DMS153 treated with DMSO at 0.1 percent for 48 hours (cell line): ENCODE results near the gene SEMA3A.

ENCODE experiments used
- DNase-seq: peaks from one replicate; lab custom pipeline; 2025; ENCODE audit not compliant: unreplicated experiment; lab: John Stamatoyannopoulos, UW

Gene SEMA3A

DNA sequence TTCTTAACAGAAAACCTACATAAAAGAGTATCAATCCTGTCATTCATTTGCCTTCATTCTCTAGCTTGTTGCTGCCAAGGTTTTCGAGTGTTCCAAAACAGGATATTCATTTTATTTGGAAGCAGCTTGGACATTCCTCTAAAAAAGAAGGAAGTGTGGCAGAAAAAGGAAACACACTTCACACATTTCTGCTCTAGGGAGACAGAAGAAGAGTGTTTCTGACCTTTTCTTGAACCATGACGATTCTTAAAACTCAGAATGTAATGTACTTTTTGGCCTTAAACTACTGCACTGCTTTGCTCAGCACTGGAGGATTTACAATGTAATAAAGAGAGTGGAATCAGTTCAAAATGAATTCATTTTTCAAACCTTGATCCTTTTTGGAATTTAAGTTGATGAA is 81.3 kb downstream of the SEMA3A start:
- no peak for DNase-seq

DNA sequence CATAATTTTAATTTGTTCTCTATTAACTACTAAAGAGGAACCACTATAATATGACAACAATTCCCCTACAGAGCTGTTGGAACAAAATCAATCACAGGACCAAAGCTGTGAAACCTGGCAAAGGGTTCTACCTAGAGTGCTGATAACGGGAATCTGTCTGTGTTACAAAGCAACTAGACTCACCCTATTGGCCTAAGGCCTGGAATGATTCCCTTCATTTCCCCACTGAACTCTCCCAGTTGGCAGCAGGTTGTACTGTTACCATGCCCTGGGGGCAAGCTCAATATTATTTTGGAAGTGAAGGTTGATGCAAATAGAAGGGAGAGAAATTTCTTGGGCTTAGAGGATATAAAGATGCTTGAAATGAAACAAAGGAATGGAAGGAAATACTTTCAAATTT is 81.8 kb downstream of the SEMA3A start:
- DNase-seq, result no peak

DNA sequence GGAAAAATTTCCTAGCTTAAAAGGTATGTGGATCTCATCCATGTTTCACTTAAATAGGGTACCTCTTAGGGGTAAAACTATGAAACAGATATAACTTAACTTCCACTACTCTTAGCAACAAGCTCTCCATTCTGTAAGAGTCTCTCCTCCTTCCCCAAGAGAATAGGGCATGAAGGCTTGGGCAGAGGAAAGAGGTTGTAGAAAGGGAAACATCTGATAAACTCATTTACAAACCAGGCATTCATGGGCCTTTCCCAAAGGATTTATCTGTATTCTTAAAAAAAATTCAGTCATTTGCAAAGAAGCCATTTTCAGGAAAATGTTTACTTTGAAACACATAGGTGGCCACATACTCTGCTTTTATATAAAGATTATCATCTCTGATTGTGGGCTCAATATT is 82.7 kb downstream of the SEMA3A start:
- DNase-seq, result no peak

DNA sequence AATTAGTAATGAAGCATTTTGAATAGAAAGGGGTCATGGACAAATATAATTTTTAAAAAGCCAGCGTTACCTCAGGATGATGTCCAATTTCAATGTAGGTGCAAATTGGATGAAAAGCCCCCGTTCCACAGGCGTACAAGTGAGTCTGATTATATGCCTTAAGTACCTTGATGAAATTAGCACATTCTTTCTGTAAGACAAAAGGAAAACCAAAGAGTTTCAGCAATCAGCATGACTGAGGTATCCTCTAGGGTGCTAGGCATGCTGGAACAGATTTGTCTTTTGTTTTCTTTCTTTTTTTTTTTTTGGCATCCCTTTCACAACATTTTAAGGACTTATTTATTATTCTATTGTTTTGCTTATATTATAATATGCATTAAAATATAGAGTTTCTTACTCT is 84.2 kb downstream of the SEMA3A start:
- DNase-seq, result no peak

DNA sequence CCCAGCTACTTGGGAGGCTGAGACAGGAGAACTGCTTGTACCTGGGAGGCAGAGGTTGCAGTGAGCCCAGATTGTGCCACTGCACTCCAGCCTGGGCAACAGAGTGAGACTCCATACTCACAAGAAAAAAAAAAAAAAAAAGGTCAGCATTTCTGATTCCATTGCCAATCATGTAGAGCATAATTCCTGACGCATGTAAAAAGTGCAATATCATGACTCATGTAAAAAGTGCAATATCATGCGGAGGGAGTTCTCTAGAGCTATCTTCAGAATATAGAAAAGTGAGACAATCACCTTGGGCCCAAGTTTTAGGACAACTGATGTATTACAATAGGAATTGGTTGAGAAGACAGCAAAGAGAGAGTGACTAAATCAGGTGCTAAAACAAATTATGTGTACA is 85.8 kb downstream of the SEMA3A start:
- DNase-seq, result no peak

GRCh38 chr7:84108119-84108518 is 86.5 kb downstream of the SEMA3A start:
- no peak for DNase-seq

GRCh38 chr7:84107259-84107658 is 87.3 kb downstream of the SEMA3A start:
- DNase-seq, result no peak

DNA sequence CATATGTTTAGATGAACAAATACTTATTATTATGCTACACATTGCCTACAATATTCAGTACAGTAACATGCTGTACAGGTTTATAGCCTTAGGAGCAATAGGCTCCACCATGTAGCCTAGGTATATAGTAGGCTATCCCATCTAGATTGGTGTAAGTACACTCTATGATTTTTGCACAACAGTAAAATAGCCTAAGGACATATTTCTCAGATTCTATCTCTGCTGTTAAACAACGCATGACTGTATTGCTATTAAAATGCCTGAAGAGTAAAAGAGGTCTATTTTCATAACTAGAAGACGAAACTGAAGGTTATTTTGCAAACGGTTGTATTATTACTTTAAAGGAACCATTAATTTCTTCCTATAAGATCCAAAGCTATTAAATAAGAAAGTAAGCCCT is 88.3 kb downstream of the SEMA3A start:
- no peak for DNase-seq

DNA sequence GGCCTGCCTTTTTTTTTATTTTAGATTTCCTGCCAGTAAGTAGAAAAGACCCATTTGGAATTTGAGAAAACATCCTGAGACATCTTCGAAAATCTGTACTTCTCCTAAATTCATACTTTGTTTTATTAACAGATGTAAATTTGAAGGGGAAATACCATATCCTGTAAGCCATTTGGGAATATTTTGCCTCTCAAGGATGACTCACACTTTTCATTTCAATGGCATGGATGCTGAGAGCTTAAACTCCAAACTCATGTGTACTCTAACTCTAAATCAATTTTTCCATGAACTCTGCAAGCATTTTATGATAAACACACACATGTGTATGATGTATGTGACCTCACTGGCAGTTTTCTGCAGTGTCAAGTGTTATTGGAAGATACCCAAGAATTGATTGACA is 89.0 kb downstream of the SEMA3A start:
- no peak for DNase-seq

DNA sequence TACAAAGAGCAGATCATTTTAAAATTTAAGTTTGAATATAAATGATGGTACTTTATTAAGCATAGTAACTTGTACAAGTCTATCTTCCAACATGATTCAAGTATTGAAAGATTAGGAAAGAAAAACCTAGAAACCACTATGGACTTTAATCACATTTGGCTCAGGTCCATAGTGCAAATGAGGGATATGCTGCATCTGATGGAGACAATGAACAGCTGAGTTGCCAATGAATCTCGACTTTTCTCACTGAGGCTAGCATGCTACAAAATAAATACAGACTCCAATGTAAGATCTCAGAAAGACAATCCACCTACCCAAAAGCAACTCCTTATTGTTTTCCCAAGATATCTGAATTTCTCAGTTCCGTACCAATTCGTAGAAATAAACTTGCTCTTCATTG is 89.8 kb downstream of the SEMA3A start:
- no peak for DNase-seq

- no peak for DNase-seq
Measured at GRCh38 chr7:84102213-84102612, 92.4 kb downstream of the SEMA3A start.

DNA sequence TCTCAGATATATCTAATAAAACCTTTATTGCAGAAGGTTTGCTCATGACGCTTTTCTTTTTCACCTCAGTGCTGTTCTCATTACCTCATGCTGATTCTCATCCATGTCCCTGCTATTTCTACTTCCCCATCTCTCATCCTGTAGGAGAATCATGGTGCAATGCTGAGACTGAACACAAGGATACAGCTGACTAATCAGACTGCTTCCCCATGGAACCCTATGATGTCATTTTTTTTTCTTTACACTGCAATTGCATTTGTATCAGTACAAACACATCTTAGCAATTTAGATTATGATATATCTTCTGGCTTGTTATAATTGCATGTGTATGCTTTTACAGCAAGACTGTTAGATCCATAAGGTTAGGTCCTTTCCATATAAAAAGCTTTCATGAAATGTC is 93.7 kb downstream of the SEMA3A start:
- no peak for DNase-seq

DNA sequence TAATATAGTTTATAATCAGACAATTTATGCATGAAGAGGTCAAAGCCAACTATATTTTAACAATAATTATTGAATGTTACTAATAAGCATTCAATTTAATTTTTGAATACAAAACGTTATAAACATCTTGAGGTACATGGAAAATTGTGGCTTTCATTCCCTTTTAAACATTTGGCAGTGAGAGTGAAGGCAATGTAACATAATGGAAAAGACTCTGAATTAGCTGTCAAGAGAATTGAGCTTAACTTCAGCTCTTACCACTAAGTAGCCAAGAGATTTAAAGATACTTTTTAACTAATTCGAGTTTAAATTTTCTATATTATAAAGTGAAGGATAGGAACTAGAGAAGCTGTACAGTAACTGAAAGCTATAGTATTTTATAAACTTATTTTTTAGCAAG is 98.6 kb downstream of the SEMA3A start:
- no peak for DNase-seq

- no peak for DNase-seq
Measured at GRCh38 chr7:84092207-84092606, 102.4 kb downstream of the SEMA3A start.

DNA sequence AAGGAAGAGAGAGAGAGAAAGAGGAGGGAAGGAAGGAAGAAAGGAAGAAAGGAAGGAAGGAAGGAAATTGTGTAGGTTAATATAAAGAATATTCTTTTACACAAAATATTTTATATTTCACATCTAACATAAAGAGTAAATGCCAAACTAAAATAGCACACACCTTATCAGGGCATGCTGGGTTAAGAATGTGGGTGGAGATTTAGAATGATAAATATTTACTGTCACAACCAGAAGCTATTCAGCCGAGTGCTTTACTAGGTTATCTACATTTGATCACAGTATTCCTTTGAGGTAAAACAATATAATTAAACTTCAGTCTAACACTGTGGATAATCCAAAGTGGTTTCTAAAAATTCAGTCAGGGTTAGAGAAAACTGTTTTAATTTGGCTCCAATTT is 103.3 kb downstream of the SEMA3A start:
- DNase-seq, result no peak

DNA sequence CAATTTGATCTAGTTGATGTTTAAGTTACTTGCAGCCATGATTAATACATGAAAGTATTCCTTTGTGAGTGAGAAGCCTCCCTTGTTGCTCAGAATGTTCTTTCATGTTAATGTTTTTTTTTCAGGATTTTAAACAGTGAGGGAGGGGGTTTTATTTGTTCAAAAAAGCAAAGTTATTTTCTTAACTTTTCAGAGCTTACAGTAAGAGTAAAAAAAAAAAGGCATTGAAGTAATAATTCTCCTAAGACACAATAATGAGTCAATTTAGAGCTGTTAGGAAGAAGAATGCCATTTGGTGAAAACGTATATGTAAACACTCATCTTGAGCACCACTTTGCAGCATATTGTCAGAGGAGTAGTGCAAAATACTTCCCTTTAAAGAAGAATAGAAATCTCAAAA is 105.8 kb downstream of the SEMA3A start:
- no peak for DNase-seq

- no peak for DNase-seq
Measured at GRCh38 chr7:84085998-84086397, 108.6 kb downstream of the SEMA3A start.

GRCh38 chr7:84085147-84085546 is 109.4 kb downstream of the SEMA3A start:
- no peak for DNase-seq

DNA sequence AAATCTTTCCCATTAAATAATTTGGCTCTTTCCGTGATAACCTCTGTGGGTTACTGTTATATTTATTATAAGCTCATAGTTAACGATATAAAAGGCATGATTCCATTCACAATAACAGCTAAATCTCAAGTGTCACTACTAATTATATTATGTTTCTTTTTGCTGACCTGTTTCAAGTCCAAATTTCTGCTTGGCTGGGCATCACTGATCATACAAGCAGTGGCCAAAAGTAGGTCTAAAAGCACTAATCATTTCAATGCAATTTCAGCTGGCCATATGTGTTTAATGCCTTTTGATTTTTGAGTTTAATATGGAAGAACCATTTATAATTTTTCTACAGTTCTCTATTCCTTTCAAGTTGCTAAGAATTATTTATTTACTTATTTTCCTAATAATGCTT is 110.7 kb downstream of the SEMA3A start:
- DNase-seq, result no peak

GRCh38 chr7:84081973-84082522 is 112.5 kb downstream of the SEMA3A start:
- DNase-seq, result no peak

GRCh38 chr7:84077336-84077735 is 117.3 kb downstream of the SEMA3A start:
- no peak for DNase-seq

GRCh38 chr7:84076219-84076618 is 118.4 kb downstream of the SEMA3A start:
- DNase-seq, result no peak

GRCh38 chr7:84073186-84073875 is 121.3 kb downstream of the SEMA3A start:
- DNase-seq, result no peak
